Measurements from ENCODE around the gene TOP3A.

DNA sequence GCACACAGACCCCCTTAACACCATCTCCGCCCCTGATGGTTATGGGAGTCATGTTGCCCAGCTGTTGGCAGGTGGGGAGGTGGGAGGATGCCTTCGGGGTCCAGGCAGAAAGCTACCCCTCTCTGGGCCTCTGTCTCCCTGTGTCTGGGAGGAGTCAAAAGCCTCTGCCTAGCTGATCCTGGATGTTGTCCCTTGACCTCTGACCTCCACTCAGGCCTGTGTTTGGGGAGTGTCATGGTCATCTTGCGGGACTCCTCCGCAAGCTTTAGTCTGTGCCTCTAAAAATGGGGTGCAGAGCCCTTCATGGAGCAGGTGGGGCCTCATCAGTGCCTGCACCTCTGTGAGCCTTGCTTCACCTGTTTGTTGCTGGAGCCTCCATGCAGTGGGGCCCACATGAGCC, 85.5 kb downstream of the TOP3A start:
- TF ChIP-seq CTCF (IDR thresholded peaks at IDR 0.05) (no peak), POLR2AphosphoS5 (IDR thresholded peaks at IDR 0.05) (no peak), POLR2A (IDR thresholded peaks at IDR 0.05) (no peak)
